Measurements from ENCODE around the gene ACVR1.
"Not testable (repeated sequence)": the region's sequence is repeated elsewhere in the genome, so short reads cannot be mapped to it uniquely, and the experiment has no call there.

Gene ACVR1

GRCh38 chr2:157833721-157834120, 42.4 kb downstream of the ACVR1 start:
- Histone ChIP-seq H3K27ac (no peak overlapping the region), H3K4me3 (no peak overlapping the region)
- TF ChIP-seq CTCF (IDR thresholded peaks at IDR 0.05), result no peak
- no peak for DNase-seq (ENCODE audit: low spot score)

- DNase-seq (ENCODE audit: low spot score), result no peak
- TF ChIP-seq CTCF (IDR thresholded peaks at IDR 0.05), result no peak
- Histone ChIP-seq H3K4me3 (no peak overlapping the region), H3K27ac (peak overlapping the region; percentile 61 to 85)
Observed at GRCh38 chr2:157831573-157832315, 44.4 kb downstream of the ACVR1 start.

- Histone ChIP-seq H3K27ac (peak overlapping the region; percentile 69 to 85), H3K4me3 (no peak overlapping the region)
- DNase-seq (ENCODE audit: low spot score), result no peak
- no peak for TF ChIP-seq CTCF (IDR thresholded peaks at IDR 0.05)
Observed at GRCh38 chr2:157830696-157831570, 45.2 kb downstream of the ACVR1 start.

GRCh38 chr2:157830266-157830665, 45.9 kb downstream of the ACVR1 start:
- DNase-seq (ENCODE audit: low spot score), result no peak
- TF ChIP-seq CTCF (IDR thresholded peaks at IDR 0.05), result no peak
- peak overlapping the region in 1 of 2 donors; percentile 69 for H3K27ac ChIP-seq
- no peak overlapping the region for H3K4me3 ChIP-seq

- Histone ChIP-seq H3K4me3 (no peak overlapping the region), H3K27ac (no peak overlapping the region)
- DNase-seq (ENCODE audit: low spot score), result no peak
- no peak for TF ChIP-seq CTCF (IDR thresholded peaks at IDR 0.05)
Observed at GRCh38 chr2:157827377-157827776, 48.8 kb downstream of the ACVR1 start.

GRCh38 chr2:157826644-157827043, 49.5 kb downstream of the ACVR1 start:
- not testable (repeated sequence) for DNase-seq (ENCODE audit: low spot score); H3K4me3 ChIP-seq; H3K27ac ChIP-seq

- DNase-seq (ENCODE audit: low spot score), result no peak
- Histone ChIP-seq H3K27ac (no peak overlapping the region), H3K4me3 (no peak overlapping the region)
- no peak for TF ChIP-seq CTCF (IDR thresholded peaks at IDR 0.05)
Observed at GRCh38 chr2:157825885-157826284, 50.2 kb downstream of the ACVR1 start.
